GM12864 (cell line): ENCODE data around the gene FUT6.
A peak's percentile ranks its signal among the peaks of the same experiment; 100 is the strongest.
"Not testable (repeated sequence)": the region's sequence is repeated elsewhere in the genome, so short reads cannot be mapped to it uniquely, and the experiment has no call there.

Experiments
- DNase-seq: peaks from one replicate; pipeline ENCODE4 v3.0.0-alpha.2; 2011; ENCODE audit warnings: low read depth
- H3K4me3 ChIP-seq: 2 replicates; pipeline ENCODE4 v1.5.1; 2011; ENCODE audit warnings: mild to moderate bottlenecking, low read depth, low read length, control low read depth
- TF ChIP-seq, protein P1 (sequence below): IDR thresholded peaks from 2 replicates; pipeline ENCODE4 v1.5.1; 2011; ENCODE audit warnings: low read depth, mild to moderate bottlenecking, moderate library complexity, low read length, control low read depth, inconsistent platforms; ENCODE audit errors: missing control alignments

FUT6 gene

DNA sequence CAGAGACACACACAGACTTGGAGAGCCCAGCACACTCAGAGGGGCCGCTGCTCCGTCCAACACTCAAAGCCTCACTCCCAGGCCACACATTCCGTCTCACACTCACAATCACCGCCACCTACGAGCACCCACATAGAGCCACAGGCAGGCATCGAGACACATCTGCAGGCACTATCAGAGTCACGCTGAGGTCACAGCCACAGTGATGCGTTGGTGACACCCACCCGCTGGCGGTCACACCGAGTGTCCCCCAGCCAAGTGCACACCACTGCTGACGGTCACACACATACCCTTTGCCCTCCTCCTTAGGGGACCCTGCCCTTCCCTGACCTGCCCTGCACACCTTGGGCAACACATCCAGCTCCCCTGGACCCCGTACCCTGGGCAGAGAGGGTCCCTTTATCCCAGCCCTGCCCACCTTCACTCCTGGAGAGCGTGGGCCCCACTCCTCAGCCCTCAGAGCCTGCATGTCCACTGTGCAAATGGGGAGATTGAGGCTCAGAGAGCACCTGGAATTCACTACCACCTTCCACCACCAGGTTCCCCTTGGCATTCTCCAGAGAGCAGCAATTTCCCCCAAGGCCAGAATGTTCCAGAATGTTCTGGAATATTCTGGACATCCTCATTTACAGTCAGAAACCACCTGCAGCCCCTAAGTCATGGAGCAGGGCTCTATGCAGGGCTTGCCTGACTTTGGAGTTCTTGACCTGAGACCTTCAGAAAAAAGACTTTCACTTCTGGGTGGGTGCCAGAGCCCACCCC lies 25.4 kb upstream of the FUT6 start:
- no peak for DNase-seq
- TF ChIP-seq, protein P1, sequence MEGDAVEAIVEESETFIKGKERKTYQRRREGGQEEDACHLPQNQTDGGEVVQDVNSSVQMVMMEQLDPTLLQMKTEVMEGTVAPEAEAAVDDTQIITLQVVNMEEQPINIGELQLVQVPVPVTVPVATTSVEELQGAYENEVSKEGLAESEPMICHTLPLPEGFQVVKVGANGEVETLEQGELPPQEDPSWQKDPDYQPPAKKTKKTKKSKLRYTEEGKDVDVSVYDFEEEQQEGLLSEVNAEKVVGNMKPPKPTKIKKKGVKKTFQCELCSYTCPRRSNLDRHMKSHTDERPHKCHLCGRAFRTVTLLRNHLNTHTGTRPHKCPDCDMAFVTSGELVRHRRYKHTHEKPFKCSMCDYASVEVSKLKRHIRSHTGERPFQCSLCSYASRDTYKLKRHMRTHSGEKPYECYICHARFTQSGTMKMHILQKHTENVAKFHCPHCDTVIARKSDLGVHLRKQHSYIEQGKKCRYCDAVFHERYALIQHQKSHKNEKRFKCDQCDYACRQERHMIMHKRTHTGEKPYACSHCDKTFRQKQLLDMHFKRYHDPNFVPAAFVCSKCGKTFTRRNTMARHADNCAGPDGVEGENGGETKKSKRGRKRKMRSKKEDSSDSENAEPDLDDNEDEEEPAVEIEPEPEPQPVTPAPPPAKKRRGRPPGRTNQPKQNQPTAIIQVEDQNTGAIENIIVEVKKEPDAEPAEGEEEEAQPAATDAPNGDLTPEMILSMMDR, result peak; percentile 19
- H3K4me3 ChIP-seq, result no peak overlapping the region

DNA sequence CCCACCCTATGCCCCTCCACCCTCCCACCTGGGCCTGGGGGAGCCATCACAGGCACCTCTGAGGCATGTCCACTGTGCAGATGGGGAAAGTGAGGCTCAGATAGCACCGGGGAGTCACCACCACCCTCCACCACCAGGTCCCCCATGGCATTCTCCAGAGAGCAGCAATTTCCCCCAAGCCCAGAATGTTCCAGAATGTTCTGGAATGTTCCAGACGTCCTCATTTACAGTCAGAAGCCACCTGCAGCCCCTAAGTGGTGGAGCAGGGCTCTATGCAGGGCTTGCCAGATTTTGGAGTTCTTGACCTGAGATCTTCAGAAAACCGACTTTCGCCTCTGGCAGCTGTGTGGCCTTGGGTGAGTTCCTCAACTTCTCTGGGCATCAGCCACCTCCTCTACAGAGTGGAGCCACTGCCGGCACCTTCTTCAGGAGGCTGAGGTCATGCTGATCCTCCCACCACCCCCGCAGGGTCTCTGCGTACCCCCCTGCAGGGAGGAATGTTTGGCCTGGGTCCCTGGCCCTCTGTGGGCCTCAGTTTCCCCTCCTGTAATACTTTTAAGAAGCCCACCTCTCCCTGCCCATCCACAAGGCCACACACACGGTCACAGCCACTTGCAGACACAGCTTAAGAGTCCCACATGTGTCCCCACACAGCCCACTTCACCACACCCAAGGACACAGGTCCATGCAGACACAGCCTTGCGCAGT lies 24.7 kb upstream of the FUT6 start:
- no peak for DNase-seq
- H3K4me3 ChIP-seq, result no peak overlapping the region
- TF ChIP-seq, protein P1, result no peak

DNA sequence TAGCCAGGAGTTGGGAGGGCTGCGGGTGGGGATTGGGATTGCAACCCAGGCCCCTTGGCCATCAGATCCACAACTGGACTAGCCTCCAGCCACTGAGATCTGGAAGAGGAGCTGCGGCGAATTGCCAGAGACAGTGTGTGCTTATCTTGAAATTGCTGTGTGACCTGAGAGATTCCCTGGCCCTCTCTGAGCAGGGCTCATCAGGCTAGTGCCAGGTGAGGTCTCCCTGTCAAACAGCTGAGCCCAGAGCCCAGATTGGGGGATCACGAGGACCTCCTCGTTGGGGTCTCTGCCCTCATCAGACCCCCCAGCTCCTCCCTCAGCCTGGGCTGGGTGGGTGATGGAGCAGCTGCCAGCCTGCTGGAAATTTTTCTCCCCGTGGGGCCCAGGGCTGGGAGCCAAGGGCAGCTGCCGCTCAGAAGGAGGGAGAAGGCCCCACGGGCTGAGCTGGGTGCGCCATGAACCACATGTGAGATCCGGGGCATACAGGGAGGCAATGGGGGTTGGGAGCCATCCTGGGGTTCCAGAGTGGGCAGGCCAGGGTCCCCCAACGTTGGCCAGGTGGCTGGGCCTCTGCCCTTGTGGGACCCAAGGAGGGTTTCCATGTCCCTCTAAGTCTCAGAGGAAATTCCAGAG lies 23.6 kb upstream of the FUT6 start:
- TF ChIP-seq, protein P1, result no peak
- no peak for DNase-seq

DNA sequence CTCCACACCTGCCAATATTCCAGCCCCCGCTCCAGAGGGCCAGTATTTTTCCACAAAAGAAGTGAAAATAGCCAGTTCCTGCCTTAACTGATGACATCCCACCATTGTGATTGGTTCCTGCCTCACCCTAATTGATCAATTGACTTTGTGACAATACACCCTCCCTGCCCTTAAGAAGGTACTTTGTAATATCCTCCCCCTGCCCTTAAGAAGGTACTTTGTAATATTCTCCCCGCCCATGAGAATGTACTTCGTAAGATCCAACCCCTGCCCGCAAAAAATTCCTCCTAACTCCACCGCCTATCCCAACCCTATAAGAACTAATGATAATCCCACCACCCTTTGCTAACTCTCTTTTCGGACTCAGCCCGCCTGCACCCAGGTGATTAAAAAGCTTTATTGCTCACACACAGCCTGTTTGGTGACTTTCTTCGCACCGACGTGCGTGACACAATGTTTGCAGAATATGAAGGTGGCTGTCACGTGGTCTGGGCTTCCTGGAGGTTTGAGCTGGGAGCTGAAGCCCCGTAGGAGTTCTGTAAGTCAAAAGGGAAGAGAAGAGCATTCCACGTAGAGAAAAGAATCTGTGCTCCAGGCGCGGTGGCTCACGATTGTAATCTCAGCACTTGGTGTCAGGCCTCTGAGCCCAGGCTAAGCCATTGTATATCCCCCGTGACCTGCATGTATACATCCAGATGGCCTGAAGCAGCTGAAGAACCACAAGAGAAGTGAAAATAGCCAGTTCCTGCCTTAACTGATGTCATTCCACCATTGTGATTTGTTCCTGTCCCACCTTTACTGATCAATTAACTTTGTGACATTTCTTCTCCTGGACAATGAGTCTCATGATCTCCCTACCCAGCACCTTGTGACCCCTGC lies 17.9 kb upstream of the FUT6 start:
- DNase-seq, result no peak
- TF ChIP-seq, protein P1, result no peak
- no peak overlapping the region for H3K4me3 ChIP-seq

More for the DNA sequence above, 23.6 kb upstream of the FUT6 start:
- H3K4me3 ChIP-seq, result no peak overlapping the region

DNA sequence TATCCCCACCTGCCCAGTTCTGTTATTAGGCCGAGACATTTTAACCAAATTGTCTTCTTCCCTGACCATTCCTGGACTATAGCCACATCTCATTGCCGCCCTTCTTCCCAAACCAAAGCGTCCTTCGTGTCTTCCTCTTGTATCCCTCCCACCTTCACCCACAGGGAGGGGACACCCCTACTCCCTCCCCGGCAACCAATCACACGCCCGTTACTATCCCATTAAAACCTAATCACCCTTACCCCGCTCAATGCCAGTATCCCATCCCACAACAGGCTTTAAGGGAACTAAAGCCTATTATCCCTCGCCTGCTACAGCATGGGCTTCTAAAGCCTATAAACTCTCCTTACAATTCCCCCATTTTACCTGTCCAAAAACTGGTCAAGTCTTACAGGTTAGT lies 15.6 kb upstream of the FUT6 start:
- not testable (repeated sequence) for DNase-seq, H3K4me3 ChIP-seq

DNA sequence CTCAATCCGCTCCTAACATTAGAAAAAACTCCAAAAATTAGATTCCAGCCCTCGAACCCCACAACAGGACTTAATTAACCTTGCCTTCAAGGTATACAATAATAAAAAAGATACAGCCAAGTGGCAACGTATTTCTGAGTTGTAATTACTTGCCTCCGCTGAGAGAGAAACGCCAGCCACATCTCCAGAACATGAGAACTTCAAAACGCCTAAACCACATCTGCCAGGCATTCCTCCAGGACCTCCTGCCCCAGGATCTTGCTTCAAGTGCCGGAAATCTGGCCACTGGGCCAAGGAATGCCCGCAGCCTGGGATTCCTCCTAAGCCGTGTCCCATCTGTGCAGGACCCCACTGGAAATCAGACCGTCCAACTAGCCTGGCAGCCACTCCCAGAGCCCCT lies 14.6 kb upstream of the FUT6 start:
- DNase-seq, H3K4me3 ChIP-seq: not testable (repeated sequence)

DNA sequence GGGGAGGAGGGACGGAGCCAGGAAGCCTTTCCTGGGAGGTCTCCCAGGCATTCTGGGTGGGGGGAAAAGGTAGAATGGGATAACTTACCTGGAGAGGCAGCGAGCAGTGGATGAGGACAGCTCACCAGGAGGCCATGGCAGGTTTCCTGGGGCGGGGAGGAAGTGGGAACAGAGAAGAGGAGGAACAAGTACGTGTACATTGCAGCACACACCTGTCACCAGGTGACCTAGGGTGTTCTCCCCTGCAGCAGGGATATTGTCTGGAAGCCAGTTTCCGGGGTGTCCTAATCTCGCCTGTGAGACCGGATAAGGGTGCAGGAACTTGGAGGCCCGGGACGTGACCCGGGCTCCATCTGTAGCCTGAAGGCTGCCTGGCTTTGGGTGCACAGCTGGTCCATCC lies 11.8 kb upstream of the FUT6 start, which contains the start of gene FUT3:
Gene FUT3 (minus strand): TSS at position 148 of the 400 bp plus-strand sequence.
- no peak for DNase-seq
- H3K4me3 ChIP-seq, result no peak within 1 kb of the TSS
- TF ChIP-seq, protein P1, result no peak
